GM23338 (cell line): Measurements from ENCODE around the gene DISP3.

Experiments used
- CREB1 ChIP-seq: fragments of 250-450 bp; sonication (Bioruptor Pico); IDR thresholded peaks from 2 replicates; pipeline ENCODE4 v1.5.0; 2020; ENCODE audit warnings: low read depth, mild to moderate bottlenecking, moderate library complexity
- CTCF ChIP-seq, 2 experiments: fragments of 200-600 bp in 1 of 2; sonication (generic) in 1 of 2; conservative IDR thresholded peaks; 2 replicates each; pipeline versions ENCODE4 v1.5.1 to v1.6.1; 2016 to 2017; ENCODE audit warnings: antibody characterized with exemption in 2 of 2, low read depth in 2 of 2, mild to moderate bottlenecking in 2 of 2, moderate library complexity in 1 of 2
- ETS1 ChIP-seq: IDR thresholded peaks from 2 replicates; pipeline ENCODE4 v1.6.1; 2016; ENCODE audit warnings: antibody characterized with exemption
- EZH2 ChIP-seq: fragments of 200-600 bp; sonication (generic); IDR thresholded peaks from one replicate; pipeline ENCODE4 v1.8.0; 2017; ENCODE audit warnings: antibody characterized with exemption, mild to moderate bottlenecking, low read depth; ENCODE audit not compliant: unreplicated experiment
- EZH2phosphoT487 ChIP-seq: fragments of 200-600 bp; sonication (generic); IDR thresholded peaks from one replicate; pipeline ENCODE4 v1.8.1; 2018; ENCODE audit warnings: antibody characterized with exemption; ENCODE audit not compliant: unreplicated experiment
- JUNB ChIP-seq: IDR thresholded peaks from one replicate; pipeline ENCODE4 v1.6.1; 2016; ENCODE audit warnings: antibody characterized with exemption; ENCODE audit not compliant: unreplicated experiment
- POLR2AphosphoS5 ChIP-seq: IDR thresholded peaks from 2 replicates; pipeline ENCODE4 v1.6.1; 2016; ENCODE audit warnings: antibody characterized with exemption, low read depth
- REST ChIP-seq: IDR thresholded peaks from one replicate; pipeline ENCODE4 v1.6.1; 2018; ENCODE audit warnings: antibody characterized with exemption; ENCODE audit not compliant: unreplicated experiment
- ZNF114 ChIP-seq: fragments of 250-450 bp; sonication (Bioruptor Pico); IDR thresholded peaks from 2 replicates; pipeline ENCODE4 v1.5.0; 2020; ENCODE audit warnings: mild to moderate bottlenecking, moderate library complexity

GRCh38 chr1:11455967-11456570, 22.9 kb upstream of the DISP3 start:
- TF ChIP-seq CTCF (conservative IDR thresholded peaks at IDR 0.05; ENCODE audit: low read depth in 2 of 2) (no peak), POLR2AphosphoS5 (no peak), EZH2 (no peak), EZH2phosphoT487 (no peak), REST (no peak), CREB1 (CRISPR knock-in tag) (no peak), JUNB (no peak), ZNF114 (no peak), ETS1 (no peak)
